ENCODE data around the gene SHPK. TPM values are rescaled to one million over a fixed set of nuclear protein-coding genes. Genes with fewer than 3 reads are reported as not detected.

The SHPK gene
- total and polyA plus RNA-seq, 9 of the 15 experiments (the other 6 are each of a cell fraction or from before 2014, with no cell fraction given), result 2.5 to 16.3 (median 11.8) TPM

GRCh38 chr17:3598078-3598477 lies 38.0 kb downstream of the SHPK start (continued):
- TF ChIP-seq, protein P1, sequence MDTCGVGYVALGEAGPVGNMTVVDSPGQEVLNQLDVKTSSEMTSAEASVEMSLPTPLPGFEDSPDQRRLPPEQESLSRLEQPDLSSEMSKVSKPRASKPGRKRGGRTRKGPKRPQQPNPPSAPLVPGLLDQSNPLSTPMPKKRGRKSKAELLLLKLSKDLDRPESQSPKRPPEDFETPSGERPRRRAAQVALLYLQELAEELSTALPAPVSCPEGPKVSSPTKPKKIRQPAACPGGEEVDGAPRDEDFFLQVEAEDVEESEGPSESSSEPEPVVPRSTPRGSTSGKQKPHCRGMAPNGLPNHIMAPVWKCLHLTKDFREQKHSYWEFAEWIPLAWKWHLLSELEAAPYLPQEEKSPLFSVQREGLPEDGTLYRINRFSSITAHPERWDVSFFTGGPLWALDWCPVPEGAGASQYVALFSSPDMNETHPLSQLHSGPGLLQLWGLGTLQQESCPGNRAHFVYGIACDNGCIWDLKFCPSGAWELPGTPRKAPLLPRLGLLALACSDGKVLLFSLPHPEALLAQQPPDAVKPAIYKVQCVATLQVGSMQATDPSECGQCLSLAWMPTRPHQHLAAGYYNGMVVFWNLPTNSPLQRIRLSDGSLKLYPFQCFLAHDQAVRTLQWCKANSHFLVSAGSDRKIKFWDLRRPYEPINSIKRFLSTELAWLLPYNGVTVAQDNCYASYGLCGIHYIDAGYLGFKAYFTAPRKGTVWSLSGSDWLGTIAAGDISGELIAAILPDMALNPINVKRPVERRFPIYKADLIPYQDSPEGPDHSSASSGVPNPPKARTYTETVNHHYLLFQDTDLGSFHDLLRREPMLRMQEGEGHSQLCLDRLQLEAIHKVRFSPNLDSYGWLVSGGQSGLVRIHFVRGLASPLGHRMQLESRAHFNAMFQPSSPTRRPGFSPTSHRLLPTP (IDR thresholded peaks at IDR 0.05; ENCODE audit: borderline replicate concordance, extremely low read depth, insufficient read length), result no peak
- TF ChIP-seq CREBBP (IDR thresholded peaks at IDR 0.05; ENCODE audit: low read depth, low read length) (no peak), ZSCAN29 (IDR thresholded peaks at IDR 0.05) (no peak), NR4A1 (CRISPR knock-in tag; IDR thresholded peaks at IDR 0.05) (no peak), NR4A1 (tag; IDR thresholded peaks at IDR 0.05) (no peak), SAFB2 (IDR thresholded peaks at IDR 0.05; ENCODE audit: borderline replicate concordance, low read depth, low read length, severe bottlenecking) (no peak), PCBP1 (IDR thresholded peaks at IDR 0.05; ENCODE audit: low read depth, low read length, poor library complexity, severe bottlenecking) (no peak)

GRCh38 chr17:3596804-3597464 lies 39.1 kb downstream of the SHPK start:
- POLR2A ChIA-PET, result interaction anchor here (0.6 kb wide), 1 partner anchor 21 kb away, joined by 3 read pairs; no protein-coding TSS in a partner anchor
- no peak for TF ChIP-seq STAT5A (IDR thresholded peaks at IDR 0.05; ENCODE audit: borderline replicate concordance, low read length)
- no peak for TF ChIP-seq NFIX (CRISPR knock-in tag; IDR thresholded peaks at IDR 0.05; ENCODE audit: low read depth)
- TF ChIP-seq CREM (IDR thresholded peaks at IDR 0.05; ENCODE audit: low read depth), result no peak
- WGBS (ENCODE audit: insufficient coverage, low coverage, missing lambda C conversion rate), result 6% methylated on average over 20 of the region's 27 CpGs
- Histone ChIP-seq H3K4me3 (no peak overlapping the region), H3K27ac (ENCODE audit: extremely low read depth, low read depth, low read length) (no peak overlapping the region), H4K20me1 (replicated peaks; ENCODE audit: control insufficient read depth, insufficient read depth, low read length) (peaks cover 5% of the 10 kb centered on the region), H3K9ac (ENCODE audit: insufficient read depth in 1 of 2, low read depth in 2 of 2, low read length in 2 of 2) (no peak overlapping the region), H3K4me1 (replicated peaks in 1 of 2; ENCODE audit: control insufficient read depth in 2 of 2, insufficient read depth in 2 of 2, low read length in 2 of 2) (peaks cover 0 to 4% of the 10 kb centered on the region in 2 experiments; a peak in 1 of 5 replicates), H3K4me2 (ENCODE audit: insufficient read depth, low read length) (no peak overlapping the region), H2AFZ (ENCODE audit: low read depth, low read length) (no peak overlapping the region), H3K27me3 (ENCODE audit: control insufficient read depth in 2 of 2, insufficient read depth in 2 of 2, low read length in 2 of 2) (peaks cover 14 to 50% of the 10 kb centered on the region in 2 experiments; a peak in 3 of 5 replicates), H3K79me2 (ENCODE audit: control insufficient read depth, insufficient read depth, low read length) (no peaks in the 10 kb centered on the region), H3K9me3 (replicated peaks; ENCODE audit: control insufficient read depth, insufficient read depth, low read depth, low read length) (no peaks in the 10 kb centered on the region), H3K9me1 (ENCODE audit: control insufficient read depth, insufficient read depth, low read length) (no peaks in the 10 kb centered on the region), H3K36me3 (ENCODE audit: control insufficient read depth, insufficient read depth, low read length) (no peaks in the 10 kb centered on the region)
- in situ Hi-C loops (cut with MboI), result no loop called here
- FAIRE-seq (no peak), ATAC-seq (no peak), DNase-seq (ENCODE audit: extremely low read depth in 1 of 4, low spot score in 3 of 4) (no peak)
- intact Hi-C loops (cut with micrococcal nuclease), result no loop called here
- BruUV-seq (replicated peaks), result no TSS peak
- CTCF ChIA-PET (ENCODE audit: low intra/inter-chr PET ratio), result no interaction called here

Data from K562 (cell line).